Measurements from ENCODE around the gene COASY.

DNA sequence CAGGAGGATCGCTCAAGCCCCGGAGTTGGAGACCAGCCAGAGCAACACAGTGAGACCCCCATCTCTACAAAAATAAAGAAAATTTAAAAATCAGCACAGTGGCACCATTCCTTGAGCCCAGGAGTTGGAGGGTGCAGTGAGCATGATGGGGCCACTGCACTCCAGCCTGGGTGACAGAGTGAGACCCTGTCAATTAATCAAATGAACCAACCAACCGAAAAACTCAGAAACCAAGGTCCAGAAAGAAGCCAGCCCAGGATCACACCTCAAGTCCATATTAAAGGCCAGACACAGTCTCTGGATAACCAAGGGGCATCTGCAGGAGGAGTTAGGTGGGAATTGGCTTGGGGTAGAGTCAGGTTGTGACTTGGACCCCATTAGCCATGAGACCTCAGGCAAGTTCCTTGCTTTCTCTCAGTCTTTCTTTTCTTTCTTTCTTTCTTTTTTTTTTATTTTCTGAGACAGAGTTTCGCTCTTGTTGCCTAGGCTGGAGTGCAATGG is 6.8 kb upstream of the COASY start:
- TF ChIP-seq ZNF565 (CRISPR knock-in tag; conservative IDR thresholded peaks at IDR 0.05; ENCODE audit: low read depth) (no peak), GLIS3 (CRISPR knock-in tag; IDR thresholded peaks at IDR 0.05) (no peak), ZFP30 (CRISPR knock-in tag; IDR thresholded peaks at IDR 0.05) (no peak), BACH2 (CRISPR knock-in tag; IDR thresholded peaks at IDR 0.05; ENCODE audit: borderline replicate concordance) (no peak), PPARA (CRISPR knock-in tag; IDR thresholded peaks at IDR 0.05; ENCODE audit: borderline replicate concordance) (no peak), SNAI2 (CRISPR knock-in tag; IDR thresholded peaks at IDR 0.05) (no peak), ZFP3 (CRISPR knock-in tag; IDR thresholded peaks at IDR 0.05) (no peak), OSR1 (CRISPR knock-in tag; IDR thresholded peaks at IDR 0.05) (no peak), ZNF70 (CRISPR knock-in tag; IDR thresholded peaks at IDR 0.05) (no peak), ZC3H10 (CRISPR knock-in tag; IDR thresholded peaks at IDR 0.05) (no peak)
- TF ChIP-seq, protein P1, sequence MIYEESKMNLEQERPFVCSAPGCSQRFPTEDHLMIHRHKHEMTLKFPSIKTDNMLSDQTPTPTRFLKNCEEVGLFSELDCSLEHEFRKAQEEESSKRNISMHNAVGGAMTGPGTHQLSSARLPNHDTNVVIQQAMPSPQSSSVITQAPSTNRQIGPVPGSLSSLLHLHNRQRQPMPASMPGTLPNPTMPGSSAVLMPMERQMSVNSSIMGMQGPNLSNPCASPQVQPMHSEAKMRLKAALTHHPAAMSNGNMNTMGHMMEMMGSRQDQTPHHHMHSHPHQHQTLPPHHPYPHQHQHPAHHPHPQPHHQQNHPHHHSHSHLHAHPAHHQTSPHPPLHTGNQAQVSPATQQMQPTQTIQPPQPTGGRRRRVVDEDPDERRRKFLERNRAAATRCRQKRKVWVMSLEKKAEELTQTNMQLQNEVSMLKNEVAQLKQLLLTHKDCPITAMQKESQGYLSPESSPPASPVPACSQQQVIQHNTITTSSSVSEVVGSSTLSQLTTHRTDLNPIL (CRISPR knock-in tag; IDR thresholded peaks at IDR 0.05; ENCODE audit: low read depth) = no peak
- TF ChIP-seq, protein P2, sequence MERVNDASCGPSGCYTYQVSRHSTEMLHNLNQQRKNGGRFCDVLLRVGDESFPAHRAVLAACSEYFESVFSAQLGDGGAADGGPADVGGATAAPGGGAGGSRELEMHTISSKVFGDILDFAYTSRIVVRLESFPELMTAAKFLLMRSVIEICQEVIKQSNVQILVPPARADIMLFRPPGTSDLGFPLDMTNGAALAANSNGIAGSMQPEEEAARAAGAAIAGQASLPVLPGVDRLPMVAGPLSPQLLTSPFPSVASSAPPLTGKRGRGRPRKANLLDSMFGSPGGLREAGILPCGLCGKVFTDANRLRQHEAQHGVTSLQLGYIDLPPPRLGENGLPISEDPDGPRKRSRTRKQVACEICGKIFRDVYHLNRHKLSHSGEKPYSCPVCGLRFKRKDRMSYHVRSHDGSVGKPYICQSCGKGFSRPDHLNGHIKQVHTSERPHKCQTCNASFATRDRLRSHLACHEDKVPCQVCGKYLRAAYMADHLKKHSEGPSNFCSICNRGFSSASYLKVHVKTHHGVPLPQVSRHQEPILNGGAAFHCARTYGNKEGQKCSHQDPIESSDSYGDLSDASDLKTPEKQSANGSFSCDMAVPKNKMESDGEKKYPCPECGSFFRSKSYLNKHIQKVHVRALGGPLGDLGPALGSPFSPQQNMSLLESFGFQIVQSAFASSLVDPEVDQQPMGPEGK (CRISPR knock-in tag; IDR thresholded peaks at IDR 0.05; ENCODE audit: borderline replicate concordance) = no peak

Measured in SK-N-SH treated with all-trans-retinoic acid at 6 μM for 48 hours (cell line).